HepG2 (cell line): Measurements from ENCODE around the gene RAD23A. TPM values are rescaled to one million over a fixed set of nuclear protein-coding genes. Genes with fewer than 3 reads are reported as not detected.

ENCODE experiments used
- ATF7 ChIP-seq, 2 experiments: fragments of 450-650 bp in 1 of 2; sonication (generic) in 1 of 2; formaldehyde crosslinking in 1 of 2; IDR thresholded peaks; 2 replicates each; pipeline versions ENCODE4 v1.4.0 to v1.6.1; 2016 to 2020; ENCODE audit warnings: antibody characterized with exemption in 1 of 2, mild to moderate bottlenecking in 1 of 2, missing genetic modification reagents in 1 of 2
- CCDC6 ChIP-seq: sonication (generic); formaldehyde crosslinking; IDR thresholded peaks from 2 replicates; pipeline ENCODE4 v1.8.1; 2022; ENCODE audit warnings: mild to moderate bottlenecking, missing genetic modification reagents, moderate library complexity
- ETV5 ChIP-seq: IDR thresholded peaks from 2 replicates; pipeline ENCODE4 v1.6.1; 2018; ENCODE audit warnings: missing biosample characterization, missing genetic modification reagents, inconsistent platforms, borderline replicate concordance
- HDAC1 ChIP-seq: sonication (generic); formaldehyde crosslinking; IDR thresholded peaks from 2 replicates; pipeline ENCODE4 v1.5.1; 2020; ENCODE audit warnings: mild to moderate bottlenecking, missing genetic modification reagents
- NFE2L1 ChIP-seq: sonication (generic); formaldehyde crosslinking; IDR thresholded peaks from 2 replicates; pipeline ENCODE4 v1.4.0; 2020; ENCODE audit warnings: missing genetic modification reagents, mild to moderate bottlenecking, borderline replicate concordance
- PAX8 ChIP-seq: sonication (generic); formaldehyde crosslinking; IDR thresholded peaks from 2 replicates; pipeline ENCODE4 v1.8.0; 2022; ENCODE audit warnings: mild to moderate bottlenecking, missing genetic modification reagents, borderline replicate concordance
- SP2 ChIP-seq: sonication (generic); formaldehyde crosslinking; IDR thresholded peaks from 2 replicates; pipeline ENCODE4 v1.5.1; 2020; ENCODE audit warnings: mild to moderate bottlenecking, missing genetic modification reagents
- ZNF224 ChIP-seq: sonication (generic); formaldehyde crosslinking; IDR thresholded peaks from 2 replicates; pipeline ENCODE4 v1.5.0; 2020; ENCODE audit warnings: mild to moderate bottlenecking, missing genetic modification reagents
- ZNF235 ChIP-seq: sonication (generic); formaldehyde crosslinking; IDR thresholded peaks from 2 replicates; pipeline ENCODE4 v1.8.1; 2023; ENCODE audit warnings: mild to moderate bottlenecking, missing genetic modification reagents, borderline replicate concordance
- ZNF333 ChIP-seq: sonication (generic); formaldehyde crosslinking; IDR thresholded peaks from 2 replicates; pipeline ENCODE4 v1.4.0; 2020; ENCODE audit warnings: mild to moderate bottlenecking, missing genetic modification reagents, borderline replicate concordance
- ZNF562 ChIP-seq: sonication (generic); formaldehyde crosslinking; IDR thresholded peaks from 2 replicates; pipeline ENCODE4 v1.8.0; 2022; ENCODE audit warnings: missing genetic modification reagents, borderline replicate concordance
- ZNF891 ChIP-seq: sonication (generic); formaldehyde crosslinking; IDR thresholded peaks from 2 replicates; pipeline ENCODE4 v1.5.0; 2020; ENCODE audit warnings: mild to moderate bottlenecking, missing genetic modification reagents
- polyA plus RNA-seq, 8 experiments: library from polyadenylated mRNA; depleted of rRNA in 3 of 8; stranded (reverse) in 7 of 8; unstranded in 1 of 8; fragments of >200 nt; fragmentation: Illumina TruSeq in 4 of 8; extraction: Trizol in 4 of 8; gene quantifications; 2 replicates each; pipeline versions ENCODE4 v1.2.1 to v1.2.3, GENCODE V29; 2011 to 2016; ENCODE audit warnings: low read depth in 4 of 8, missing spikeins in 1 of 8, mixed read lengths in 1 of 8; ENCODE audit not compliant: insufficient read depth in 1 of 8
- total RNA-seq, 5 experiments: library from RNA; depleted of rRNA; stranded (reverse); fragments of >200 nt; fragmentation: Illumina TruSeq; extraction: Trizol; gene quantifications; 2 replicates each; pipeline ENCODE4 v1.2.3, GENCODE V29; 2016; ENCODE audit warnings: low read depth in 1 of 5
- TF ChIP-seq, protein P1 (sequence below): sonication (generic); formaldehyde crosslinking; IDR thresholded peaks from 2 replicates; pipeline ENCODE4 v1.4.0; 2020; ENCODE audit warnings: mild to moderate bottlenecking, missing genetic modification reagents
- TF ChIP-seq, protein P2 (sequence below): sonication (generic); formaldehyde crosslinking; IDR thresholded peaks from 2 replicates; pipeline ENCODE4 v1.9.0; 2022; ENCODE audit warnings: low read depth, missing genetic modification reagents
- TF ChIP-seq, protein P3 (sequence below): IDR thresholded peaks from 2 replicates; pipeline ENCODE4 v1.6.1; 2016; ENCODE audit warnings: missing biosample characterization, missing genetic modification reagents, low read depth
- TF ChIP-seq, protein P4 (sequence below): sonication (generic); formaldehyde crosslinking; IDR thresholded peaks from 2 replicates; pipeline ENCODE4 v1.4.0; 2020; ENCODE audit warnings: mild to moderate bottlenecking, missing genetic modification reagents, borderline replicate concordance

The RAD23A gene
- total and polyA plus RNA-seq, 2 of the 13 experiments (the other 11 are each of a cell fraction or from before 2014, with no cell fraction given) = 42.5 to 54.2 TPM

DNA sequence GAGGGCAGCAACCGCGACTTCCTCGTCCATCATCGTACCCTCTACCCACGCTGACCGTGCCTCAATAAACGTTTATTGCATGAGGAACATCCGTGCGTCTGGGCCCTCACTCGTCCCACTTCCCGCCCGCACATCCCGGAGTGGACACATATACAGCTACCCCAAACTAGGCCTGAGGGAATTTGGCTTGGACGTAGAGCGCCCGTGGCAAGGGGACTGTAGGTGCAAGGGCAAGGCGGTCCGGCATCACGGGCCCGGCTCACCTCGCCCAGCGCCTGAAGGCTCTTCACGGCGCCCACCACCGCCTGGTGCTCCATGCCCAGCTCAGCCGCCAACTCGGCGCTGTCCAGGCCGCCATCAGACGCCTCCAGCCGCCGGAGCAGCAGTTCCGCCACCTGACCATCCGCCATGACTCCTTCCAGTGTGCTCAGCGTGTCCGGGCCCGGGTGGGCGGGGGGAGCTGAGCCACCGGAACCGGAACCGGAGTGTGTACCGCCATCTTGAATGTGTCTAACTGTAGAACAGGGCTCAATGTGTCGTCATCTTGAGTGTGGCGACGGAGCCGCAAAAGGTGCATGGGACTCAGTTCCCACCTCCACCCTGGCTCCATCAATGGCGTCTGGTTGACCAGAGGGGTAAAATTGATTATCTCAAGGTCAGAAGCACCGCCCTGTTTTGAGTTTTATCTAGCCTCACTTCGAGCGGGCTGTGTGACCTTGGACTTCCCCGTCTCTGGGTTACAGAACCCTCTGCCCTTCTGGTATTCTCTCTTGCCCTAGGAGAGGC lies 12.2 kb upstream of the RAD23A start, which contains the start of gene FARSA (continued):
- TF ChIP-seq HDAC1 (CRISPR knock-in tag) (peak; percentile 83), ATF7 (IDR thresholded peaks at IDR 0.05) (no peak), ATF7 (CRISPR knock-in tag; IDR thresholded peaks at IDR 0.05) (0 out of 2 replicates have a peak, but pooled peaks have one; percentile 45), PAX8 (CRISPR knock-in tag) (peak; percentile 58; the same call in 1 of the 2 replicates), SP2 (peak; percentile 69), ZNF224 (CRISPR knock-in tag) (peak; percentile 33; the same call in 1 of the 2 replicates), ZNF562 (CRISPR knock-in tag) (no peak), ZNF235 (CRISPR knock-in tag) (peak; percentile 22; the same call in 1 of the 2 replicates), ZNF891 (CRISPR knock-in tag) (peak; percentile 93), CCDC6 (CRISPR knock-in tag) (no peak), ZNF333 (peak; percentile 33; the same call in 1 of the 2 replicates), NFE2L1 (CRISPR knock-in tag) (peak; percentile 66; the same call in 1 of the 2 replicates), ETV5 (CRISPR knock-in tag) (peak; percentile 70)
- TF ChIP-seq, protein P1, sequence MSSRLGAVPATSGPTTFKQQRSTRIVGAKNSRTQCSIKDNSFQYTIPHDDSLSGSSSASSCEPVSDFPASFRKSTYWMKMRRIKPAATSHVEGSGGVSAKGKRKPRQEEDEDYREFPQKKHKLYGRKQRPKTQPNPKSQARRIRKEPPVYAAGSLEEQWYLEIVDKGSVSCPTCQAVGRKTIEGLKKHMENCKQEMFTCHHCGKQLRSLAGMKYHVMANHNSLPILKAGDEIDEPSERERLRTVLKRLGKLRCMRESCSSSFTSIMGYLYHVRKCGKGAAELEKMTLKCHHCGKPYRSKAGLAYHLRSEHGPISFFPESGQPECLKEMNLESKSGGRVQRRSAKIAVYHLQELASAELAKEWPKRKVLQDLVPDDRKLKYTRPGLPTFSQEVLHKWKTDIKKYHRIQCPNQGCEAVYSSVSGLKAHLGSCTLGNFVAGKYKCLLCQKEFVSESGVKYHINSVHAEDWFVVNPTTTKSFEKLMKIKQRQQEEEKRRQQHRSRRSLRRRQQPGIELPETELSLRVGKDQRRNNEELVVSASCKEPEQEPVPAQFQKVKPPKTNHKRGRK (CRISPR knock-in tag) = 0 out of 2 replicates have a peak, but pooled peaks have one; percentile 56
- TF ChIP-seq, protein P2, sequence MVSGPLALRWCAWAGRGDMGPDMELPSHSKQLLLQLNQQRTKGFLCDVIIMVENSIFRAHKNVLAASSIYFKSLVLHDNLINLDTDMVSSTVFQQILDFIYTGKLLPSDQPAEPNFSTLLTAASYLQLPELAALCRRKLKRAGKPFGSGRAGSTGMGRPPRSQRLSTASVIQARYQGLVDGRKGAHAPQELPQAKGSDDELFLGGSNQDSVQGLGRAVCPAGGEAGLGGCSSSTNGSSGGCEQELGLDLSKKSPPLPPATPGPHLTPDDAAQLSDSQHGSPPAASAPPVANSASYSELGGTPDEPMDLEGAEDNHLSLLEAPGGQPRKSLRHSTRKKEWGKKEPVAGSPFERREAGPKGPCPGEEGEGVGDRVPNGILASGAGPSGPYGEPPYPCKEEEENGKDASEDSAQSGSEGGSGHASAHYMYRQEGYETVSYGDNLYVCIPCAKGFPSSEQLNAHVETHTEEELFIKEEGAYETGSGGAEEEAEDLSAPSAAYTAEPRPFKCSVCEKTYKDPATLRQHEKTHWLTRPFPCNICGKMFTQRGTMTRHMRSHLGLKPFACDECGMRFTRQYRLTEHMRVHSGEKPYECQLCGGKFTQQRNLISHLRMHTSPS (CRISPR knock-in tag) = no peak
- TF ChIP-seq, protein P3, sequence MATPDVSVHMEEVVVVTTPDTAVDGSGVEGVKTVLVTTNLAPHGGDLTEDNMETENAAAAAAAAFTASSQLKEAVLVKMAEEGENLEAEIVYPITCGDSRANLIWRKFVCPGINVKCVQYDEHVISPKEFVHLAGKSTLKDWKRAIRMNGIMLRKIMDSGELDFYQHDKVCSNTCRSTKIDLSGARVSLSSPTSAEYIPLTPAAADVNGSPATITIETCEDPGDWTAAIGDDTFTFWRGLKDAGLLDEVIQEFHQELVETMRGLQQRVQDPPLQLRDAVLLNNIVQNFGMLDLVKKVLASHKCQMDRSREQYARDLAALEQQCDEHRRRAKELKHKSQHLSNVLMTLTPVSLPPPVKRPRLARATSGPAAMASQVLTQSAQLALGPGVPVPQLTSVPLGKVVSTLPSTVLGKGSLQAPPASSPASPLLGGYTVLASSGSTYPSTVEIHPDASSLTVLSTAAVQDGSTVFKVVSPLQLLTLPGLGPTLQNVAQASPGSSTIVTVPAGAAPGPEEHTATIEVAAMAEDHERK (CRISPR knock-in tag) = no peak
- TF ChIP-seq, protein P4, sequence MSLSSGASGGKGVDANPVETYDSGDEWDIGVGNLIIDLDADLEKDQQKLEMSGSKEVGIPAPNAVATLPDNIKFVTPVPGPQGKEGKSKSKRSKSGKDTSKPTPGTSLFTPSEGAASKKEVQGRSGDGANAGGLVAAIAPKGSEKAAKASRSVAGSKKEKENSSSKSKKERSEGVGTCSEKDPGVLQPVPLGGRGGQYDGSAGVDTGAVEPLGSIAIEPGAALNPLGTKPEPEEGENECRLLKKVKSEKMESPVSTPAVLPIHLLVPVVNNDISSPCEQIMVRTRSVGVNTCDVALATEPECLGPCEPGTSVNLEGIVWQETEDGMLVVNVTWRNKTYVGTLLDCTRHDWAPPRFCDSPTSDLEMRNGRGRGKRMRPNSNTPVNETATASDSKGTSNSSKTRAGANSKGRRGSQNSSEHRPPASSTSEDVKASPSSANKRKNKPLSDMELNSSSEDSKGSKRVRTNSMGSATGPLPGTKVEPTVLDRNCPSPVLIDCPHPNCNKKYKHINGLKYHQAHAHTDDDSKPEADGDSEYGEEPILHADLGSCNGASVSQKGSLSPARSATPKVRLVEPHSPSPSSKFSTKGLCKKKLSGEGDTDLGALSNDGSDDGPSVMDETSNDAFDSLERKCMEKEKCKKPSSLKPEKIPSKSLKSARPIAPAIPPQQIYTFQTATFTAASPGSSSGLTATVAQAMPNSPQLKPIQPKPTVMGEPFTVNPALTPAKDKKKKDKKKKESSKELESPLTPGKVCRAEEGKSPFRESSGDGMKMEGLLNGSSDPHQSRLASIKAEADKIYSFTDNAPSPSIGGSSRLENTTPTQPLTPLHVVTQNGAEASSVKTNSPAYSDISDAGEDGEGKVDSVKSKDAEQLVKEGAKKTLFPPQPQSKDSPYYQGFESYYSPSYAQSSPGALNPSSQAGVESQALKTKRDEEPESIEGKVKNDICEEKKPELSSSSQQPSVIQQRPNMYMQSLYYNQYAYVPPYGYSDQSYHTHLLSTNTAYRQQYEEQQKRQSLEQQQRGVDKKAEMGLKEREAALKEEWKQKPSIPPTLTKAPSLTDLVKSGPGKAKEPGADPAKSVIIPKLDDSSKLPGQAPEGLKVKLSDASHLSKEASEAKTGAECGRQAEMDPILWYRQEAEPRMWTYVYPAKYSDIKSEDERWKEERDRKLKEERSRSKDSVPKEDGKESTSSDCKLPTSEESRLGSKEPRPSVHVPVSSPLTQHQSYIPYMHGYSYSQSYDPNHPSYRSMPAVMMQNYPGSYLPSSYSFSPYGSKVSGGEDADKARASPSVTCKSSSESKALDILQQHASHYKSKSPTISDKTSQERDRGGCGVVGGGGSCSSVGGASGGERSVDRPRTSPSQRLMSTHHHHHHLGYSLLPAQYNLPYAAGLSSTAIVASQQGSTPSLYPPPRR (CRISPR knock-in tag) = no peak
